AG04449 (cell line): ENCODE data around the gene RDX.

Experiments
- CTCF ChIA-PET: fragments of 350-600 bp; formaldehyde crosslinking; extraction: SDS; loops from one replicate; lab custom pipeline; 2021; ENCODE audit warnings: antibody characterized with exemption; lab: Yijun Ruan, JAX
- POLR2A ChIA-PET: fragments of 400-600, 350-600 bp; formaldehyde crosslinking; extraction: SDS; loops from one replicate; lab custom pipeline; 2020; ENCODE audit warnings: antibody characterized with exemption, inconsistent platforms; lab: Yijun Ruan, JAX
- DNase-seq: peaks from one replicate; pipeline ENCODE4 v3.0.0-alpha.2; 2010; ENCODE audit warnings: low read depth, low spot score
- H3K4me3 ChIP-seq: 2 replicates; pipeline ENCODE4 v1.5.1; 2011; ENCODE audit warnings: low read depth, mild to moderate bottlenecking, control low read depth, low read length
- CTCF ChIP-seq: IDR thresholded peaks from one replicate; pipeline ENCODE4 v1.5.1; 2011; ENCODE audit warnings: mild to moderate bottlenecking, moderate library complexity, low read length, control low read depth, inconsistent platforms; ENCODE audit not compliant: insufficient read depth; ENCODE audit errors: missing control alignments

RDX gene

GRCh38 chr11:110160016-110160415 lies 136.4 kb downstream of the RDX start:
- TF ChIP-seq CTCF = no peak
- no peak for DNase-seq
- CTCF ChIA-PET = interaction anchor here (1.1 to 1.8 kb wide), 2 partner anchors 13 to 215 kb away, joined by 3 to 8 read pairs; no protein-coding TSS in a partner anchor
- H3K4me3 ChIP-seq = no peak overlapping the region
- POLR2A ChIA-PET = no interaction called here

- TF ChIP-seq CTCF = no peak
- ChIA-PET CTCF (interaction anchor here (1.0 to 1.1 kb wide), 2 partner anchors 11 to 14 kb away, joined by 3 read pairs; no protein-coding TSS in a partner anchor), POLR2A (no interaction called here)
- DNase-seq = no peak
- no peak overlapping the region for H3K4me3 ChIP-seq
These were observed 136.9 kb downstream of the RDX start for GRCh38 chr11:110159476-110159875.

- no peak for TF ChIP-seq CTCF
- ChIA-PET POLR2A (no interaction called here), CTCF (interaction anchor here (0.8 to 1.1 kb wide), 3 partner anchors 8 to 15 kb away, joined by 3 read pairs; no protein-coding TSS in a partner anchor)
- DNase-seq = no peak
- no peak overlapping the region for H3K4me3 ChIP-seq
These were observed 137.9 kb downstream of the RDX start for GRCh38 chr11:110158317-110159200.

- DNase-seq = no peak
- ChIA-PET CTCF (interaction anchor here (1.0 kb wide), 1 partner anchor 17 kb away, joined by 3 read pairs; no protein-coding TSS in a partner anchor), POLR2A (no interaction called here)
- no peak for TF ChIP-seq CTCF
- H3K4me3 ChIP-seq = no peak overlapping the region
These were observed 139.9 kb downstream of the RDX start for GRCh38 chr11:110156503-110156902.

- no peak for DNase-seq
- TF ChIP-seq CTCF = no peak
- no peak overlapping the region for H3K4me3 ChIP-seq
- POLR2A ChIA-PET = no interaction called here
- CTCF ChIA-PET = interaction anchor here (1.1 kb wide), 1 partner anchor 20 kb away, joined by 3 read pairs; no protein-coding TSS in a partner anchor
These were observed 142.9 kb downstream of the RDX start for GRCh38 chr11:110153474-110153873.

GRCh38 chr11:110152199-110152598 lies 144.2 kb downstream of the RDX start:
- no peak for DNase-seq
- no peak overlapping the region for H3K4me3 ChIP-seq
- ChIA-PET CTCF (interaction anchor here (1.1 kb wide), 1 partner anchor 21 kb away, joined by 3 read pairs; no protein-coding TSS in a partner anchor), POLR2A (no interaction called here)
- no peak for TF ChIP-seq CTCF
